Hepatocyte (in vitro differentiated cells): ENCODE results near the gene CDK5RAP1. TPM values are rescaled to one million over a fixed set of nuclear protein-coding genes. Genes with fewer than 3 reads are reported as not detected.

Source experiments
- DNase-seq: peaks from one replicate; pipeline ENCODE4 v3.0.0-alpha.2; 2016; ENCODE audit warnings: low spot score
- H2AFZ ChIP-seq: fragments of 200-600 bp; sonication (generic); 2 replicates; pipeline ENCODE4 v1.6.0; 2016; ENCODE audit warnings: antibody characterized with exemption, mild to moderate bottlenecking
- H3K27ac ChIP-seq: fragments of 200-600 bp; sonication (generic); 2 replicates; pipeline ENCODE4 v1.5.1; 2016; ENCODE audit warnings: mild to moderate bottlenecking
- H3K27me3 ChIP-seq: fragments of 200-600 bp; sonication (generic); 2 replicates; pipeline ENCODE4 v1.6.1; 2016
- H3K36me3 ChIP-seq: fragments of 200-600 bp; sonication (generic); replicated peaks from 2 replicates; pipeline ENCODE4 v1.5.1; 2016; ENCODE audit warnings: low read depth; ENCODE audit not compliant: insufficient read depth
- H3K4me1 ChIP-seq: fragments of 200-600 bp; sonication (generic); 2 replicates; pipeline ENCODE4 v1.5.1; 2016; ENCODE audit warnings: mild to moderate bottlenecking, moderate library complexity; ENCODE audit not compliant: insufficient read depth
- H3K4me2 ChIP-seq: fragments of 200-600 bp; sonication (generic); 2 replicates; pipeline ENCODE4 v1.6.0; 2016
- H3K4me3 ChIP-seq: fragments of 200-600 bp; sonication (generic); 2 replicates; pipeline ENCODE4 v1.5.1; 2016; ENCODE audit warnings: mild to moderate bottlenecking
- H3K79me2 ChIP-seq: fragments of 200-600 bp; sonication (generic); 2 replicates; pipeline ENCODE4 v1.6.0; 2017; ENCODE audit warnings: mild to moderate bottlenecking
- H3K9me2 ChIP-seq: fragments of 200-600 bp; sonication (generic); replicated peaks from 2 replicates; pipeline ENCODE4 v1.6.0; 2017; ENCODE audit warnings: mild to moderate bottlenecking; ENCODE audit not compliant: insufficient read depth
- H3K9me3 ChIP-seq: fragments of 200-600 bp; sonication (generic); 2 replicates; pipeline ENCODE4 v1.5.1; 2016; ENCODE audit warnings: low read depth, mild to moderate bottlenecking
- H4K20me1 ChIP-seq: fragments of 200-600 bp; sonication (generic); 2 replicates; pipeline ENCODE4 v1.6.0; 2016; ENCODE audit warnings: mild to moderate bottlenecking; ENCODE audit not compliant: insufficient read depth, poor library complexity, severe bottlenecking
- CTCF ChIP-seq: fragments of 200-600 bp; sonication (generic); IDR thresholded peaks from 2 replicates; pipeline ENCODE4 v1.5.1; 2016; ENCODE audit warnings: antibody characterized with exemption, mild to moderate bottlenecking; ENCODE audit not compliant: poor library complexity
- EZH2 ChIP-seq: fragments of 200-600 bp; sonication (generic); IDR thresholded peaks from 2 replicates; pipeline ENCODE4 v1.6.1; 2016; ENCODE audit warnings: antibody characterized with exemption, mild to moderate bottlenecking, borderline replicate concordance
- EZH2phosphoT487 ChIP-seq: fragments of 200-600 bp; sonication (generic); IDR thresholded peaks from one replicate; pipeline ENCODE4 v1.6.1; 2018; ENCODE audit warnings: antibody characterized with exemption, mild to moderate bottlenecking, low read depth, moderate library complexity; ENCODE audit not compliant: unreplicated experiment, severe bottlenecking
- WGBS: methylation state at CpG from one replicate; pipeline ENCODE4 v1.1.6; 2016; ENCODE audit warnings: low lambda C conversion rate; ENCODE audit errors: missing lambda C conversion rate; 5-methylcytosine and 5-hydroxymethylcytosine counted together
- polyA plus RNA-seq: library from polyadenylated mRNA; unstranded; fragments of >200 nt; fragmentation: Nextera tagmentation; extraction: Ambion mirVana; gene quantifications from 2 replicates; pipeline ENCODE4 v1.2.1, GENCODE V29; 2016
- total RNA-seq: library from RNA; depleted of rRNA; stranded (reverse); fragments of >200 nt; gene quantifications from 2 replicates; pipeline ENCODE4 v1.2.3, GENCODE V29; 2014

CDK5RAP1 gene
- total and polyA plus RNA-seq, 2 experiments from 2014 or later, result 35.6 to 52.2 TPM

GRCh38 chr20:33411711-33412483, 10.6 kb upstream of the CDK5RAP1 start:
- DNase-seq, result no peak
- WGBS, result 97% methylated on average over 7 of the region's 7 CpGs
- Histone ChIP-seq H3K36me3 (no peaks in the 10 kb centered on the region), H3K27ac (no peak overlapping the region), H4K20me1 (no peaks in the 10 kb centered on the region), H3K9me2 (no peaks in the 10 kb centered on the region), H3K27me3 (no peaks in the 10 kb centered on the region), H3K4me1 (no peaks in the 10 kb centered on the region), H3K79me2 (no peaks in the 10 kb centered on the region), H3K4me2 (no peak overlapping the region), H2AFZ (no peak overlapping the region), H3K4me3 (no peak overlapping the region), H3K9me3 (no peaks in the 10 kb centered on the region)
- TF ChIP-seq EZH2phosphoT487 (no peak), CTCF (no peak), EZH2 (no peak)

GRCh38 chr20:33411242-33411641, 9.9 kb upstream of the CDK5RAP1 start:
- Histone ChIP-seq H3K79me2 (no peaks in the 10 kb centered on the region), H3K27ac (no peak overlapping the region), H3K4me1 (no peaks in the 10 kb centered on the region), H2AFZ (no peak overlapping the region), H3K9me2 (no peaks in the 10 kb centered on the region), H3K27me3 (no peaks in the 10 kb centered on the region), H3K36me3 (no peaks in the 10 kb centered on the region), H3K4me3 (no peak overlapping the region), H3K9me3 (no peaks in the 10 kb centered on the region), H3K4me2 (no peak overlapping the region), H4K20me1 (no peaks in the 10 kb centered on the region)
- no peak for TF ChIP-seq EZH2
- no peak for TF ChIP-seq CTCF
- TF ChIP-seq EZH2phosphoT487, result no peak
- no peak for DNase-seq
- 84% methylated on average over 7 of the region's 7 CpGs for WGBS

- H3K4me3 ChIP-seq, result no peak overlapping the region
- H3K27ac ChIP-seq, result no peak overlapping the region
- no peak overlapping the region for H2AFZ ChIP-seq
- H3K79me2 ChIP-seq, result no peaks in the 10 kb centered on the region
- no peaks in the 10 kb centered on the region for H3K27me3 ChIP-seq
- H4K20me1 ChIP-seq, result no peaks in the 10 kb centered on the region
- H3K36me3 ChIP-seq, result no peaks in the 10 kb centered on the region
- no peaks in the 10 kb centered on the region for H3K4me1 ChIP-seq
- H3K4me2 ChIP-seq, result no peak overlapping the region
- H3K9me2 ChIP-seq, result no peaks in the 10 kb centered on the region
- H3K9me3 ChIP-seq, result no peaks in the 10 kb centered on the region
- DNase-seq, result no peak
- WGBS, result 96% methylated on average over 15 of the region's 15 CpGs
- TF ChIP-seq EZH2, result no peak
- no peak for TF ChIP-seq CTCF
- TF ChIP-seq EZH2phosphoT487, result no peak
Measured at GRCh38 chr20:33410081-33410742, 8.9 kb upstream of the CDK5RAP1 start.
